GM18498 (cell line): ENCODE data around the gene LAMP1.
"Not testable (repeated sequence)": the region's sequence is repeated elsewhere in the genome, so short reads cannot be mapped to it uniquely, and the experiment has no call there.

Experiments
- ATAC-seq: cut with Tn5 transposase; IDR thresholded peaks from one replicate; pipeline ENCODE4 v1.9.1; 2021; ENCODE audit warnings: mild to moderate bottlenecking, moderate library complexity; ENCODE audit not compliant: unreplicated experiment

LAMP1 gene

GRCh38 chr13:113354831-113355610, 58.0 kb downstream of the LAMP1 start:
- ATAC-seq: no peak

- ATAC-seq: no peak
Observed at GRCh38 chr13:113355621-113356020, 58.6 kb downstream of the LAMP1 start.

- no peak for ATAC-seq
Observed at GRCh38 chr13:113356596-113356995, 59.6 kb downstream of the LAMP1 start.

DNA sequence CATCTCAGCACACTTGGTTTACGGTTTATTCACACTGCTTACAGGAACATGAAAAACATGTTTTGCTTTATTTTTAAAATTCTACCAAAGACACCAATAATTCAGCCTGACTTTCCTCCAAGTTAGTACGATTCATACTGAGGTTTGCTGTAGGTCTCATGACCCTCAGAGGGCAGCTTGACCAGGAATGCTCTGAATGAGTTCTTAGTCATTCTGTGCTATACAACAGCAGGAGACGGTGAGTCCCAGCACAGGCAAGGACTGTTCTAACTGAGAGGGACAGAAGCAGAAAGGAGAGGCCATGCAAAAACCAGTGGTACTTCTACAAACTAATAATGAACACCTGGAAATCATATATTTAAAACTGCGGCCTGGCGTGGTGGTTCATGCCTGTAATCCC, 60.5 kb downstream of the LAMP1 start:
- no peak for ATAC-seq

DNA sequence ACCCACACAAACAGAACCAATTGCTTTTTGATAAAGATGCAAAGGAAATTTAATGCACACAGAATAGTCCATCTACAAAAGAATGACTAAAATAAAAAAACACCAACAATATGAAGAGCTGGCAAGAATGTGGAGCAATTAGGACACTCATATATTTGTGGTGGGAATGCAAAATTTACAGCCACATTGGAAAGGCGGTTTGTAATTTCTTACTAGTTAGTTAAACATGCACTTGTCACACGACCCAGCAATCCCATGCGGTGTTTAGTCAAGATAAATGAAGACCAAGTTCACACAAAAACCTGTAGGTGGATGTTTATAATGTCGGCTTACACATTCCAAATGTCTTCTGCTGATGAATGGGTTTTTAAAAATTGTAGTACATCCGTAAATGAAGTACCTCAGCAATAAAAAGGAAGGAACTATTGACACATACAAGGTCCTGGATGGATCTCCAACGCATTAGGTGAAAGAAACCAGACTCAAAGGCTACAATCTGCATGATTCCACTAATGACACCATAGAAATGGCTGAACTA, 61.7 kb downstream of the LAMP1 start:
- ATAC-seq: no peak

DNA sequence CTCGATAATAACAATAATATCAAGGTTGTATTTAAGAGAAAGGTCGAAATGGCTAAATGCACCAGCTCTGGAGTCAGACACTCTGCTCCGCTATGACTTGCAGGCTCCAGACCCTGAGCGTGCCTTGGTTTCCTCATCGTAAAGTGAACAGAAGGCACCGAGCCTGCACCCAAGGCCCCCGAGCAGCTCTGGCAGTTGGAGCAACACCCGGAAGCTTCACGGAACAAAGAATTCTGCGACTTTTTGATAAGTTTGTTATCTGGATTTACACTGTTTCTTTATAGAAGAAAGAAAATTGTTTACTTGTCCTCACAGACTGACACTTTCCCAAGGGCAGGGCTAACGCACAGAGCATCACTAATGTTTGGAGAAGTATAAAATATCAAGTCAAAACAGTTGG, 62.5 kb downstream of the LAMP1 start:
- no peak for ATAC-seq

GRCh38 chr13:113360446-113360845, 63.4 kb downstream of the LAMP1 start:
- no peak for ATAC-seq

GRCh38 chr13:113361406-113361805, 64.4 kb downstream of the LAMP1 start:
- ATAC-seq: no peak

GRCh38 chr13:113364311-113364889, 67.4 kb downstream of the LAMP1 start:
- ATAC-seq: no peak

GRCh38 chr13:113364901-113365582, 68.0 kb downstream of the LAMP1 start:
- ATAC-seq: no peak

GRCh38 chr13:113365583-113365970, 68.5 kb downstream of the LAMP1 start:
- no peak for ATAC-seq

DNA sequence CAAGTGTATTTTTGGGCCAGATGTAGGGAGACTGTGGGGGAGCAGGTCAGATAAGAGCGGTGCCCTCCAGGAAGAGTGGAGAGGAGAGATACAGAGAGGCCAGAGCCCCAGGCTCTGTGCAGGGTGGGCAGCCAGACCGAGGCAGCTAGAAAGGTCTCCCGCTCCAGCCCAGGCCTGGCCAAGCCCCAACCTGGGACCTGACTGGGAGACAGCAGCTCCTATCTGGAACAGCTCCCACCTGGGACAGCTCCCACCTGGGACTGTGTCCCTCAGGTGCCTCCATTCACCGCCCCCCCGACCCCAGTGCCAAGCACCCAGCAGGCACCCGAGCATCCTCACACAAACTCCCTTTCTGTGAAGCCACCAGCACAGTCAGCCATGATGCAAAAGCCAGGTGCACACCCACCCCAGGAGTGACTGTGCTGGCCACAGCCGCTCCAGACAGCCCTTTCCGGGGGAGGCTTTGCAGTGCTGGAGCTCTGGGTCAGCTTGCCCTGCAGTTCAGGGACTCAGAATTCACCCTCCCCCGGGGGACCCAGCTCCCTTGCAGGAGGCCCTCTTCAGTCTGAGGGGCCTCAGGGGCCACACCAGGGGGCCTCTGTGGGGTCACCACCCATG, 69.0 kb downstream of the LAMP1 start:
- ATAC-seq: no peak

- ATAC-seq: no peak
Observed at GRCh38 chr13:113367020-113367560, 70.1 kb downstream of the LAMP1 start.

DNA sequence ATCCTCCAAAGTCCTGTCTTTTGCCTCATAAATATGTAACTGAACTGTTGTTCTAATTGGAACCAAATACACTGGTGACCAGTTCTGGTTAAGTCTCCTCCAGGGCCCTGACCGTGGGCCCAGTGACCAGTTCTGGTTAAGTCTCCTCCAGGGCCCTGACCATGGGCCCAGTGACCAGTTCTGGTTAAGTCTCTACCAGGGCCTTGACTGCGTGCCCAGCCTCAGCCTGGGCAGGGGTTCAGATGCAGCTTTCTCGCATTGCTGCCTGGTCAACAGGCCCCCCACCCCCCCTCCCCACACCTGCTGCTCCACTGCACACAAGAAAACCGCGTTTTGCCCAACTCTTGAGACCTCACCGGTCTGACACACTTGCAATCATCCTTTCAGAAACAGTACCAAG, 70.7 kb downstream of the LAMP1 start:
- no peak for ATAC-seq

GRCh38 chr13:113368353-113368752, 71.3 kb downstream of the LAMP1 start:
- ATAC-seq: not testable (repeated sequence)

DNA sequence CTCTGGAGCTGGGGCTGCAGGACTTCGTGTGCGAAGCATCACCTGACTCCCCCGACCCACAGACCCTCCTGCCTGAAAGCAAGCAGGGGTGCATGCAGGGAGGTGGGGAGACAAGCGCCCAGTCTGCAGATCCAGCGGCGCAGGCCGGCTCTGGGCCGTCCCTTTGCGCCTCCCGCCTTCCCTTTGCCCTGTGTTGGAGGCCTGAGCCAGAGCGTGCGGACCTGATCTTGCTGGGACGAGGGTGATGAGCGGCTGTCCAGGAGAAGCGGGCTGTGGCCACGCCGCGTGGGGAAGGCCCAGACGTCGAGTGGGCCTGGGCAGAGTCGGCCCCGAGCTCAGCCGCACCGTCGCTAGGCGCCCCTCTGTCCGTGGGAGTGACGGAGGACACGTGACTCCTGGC, 72.2 kb downstream of the LAMP1 start:
- ATAC-seq: no peak

GRCh38 chr13:113369881-113370280, 72.8 kb downstream of the LAMP1 start:
- no peak for ATAC-seq

DNA sequence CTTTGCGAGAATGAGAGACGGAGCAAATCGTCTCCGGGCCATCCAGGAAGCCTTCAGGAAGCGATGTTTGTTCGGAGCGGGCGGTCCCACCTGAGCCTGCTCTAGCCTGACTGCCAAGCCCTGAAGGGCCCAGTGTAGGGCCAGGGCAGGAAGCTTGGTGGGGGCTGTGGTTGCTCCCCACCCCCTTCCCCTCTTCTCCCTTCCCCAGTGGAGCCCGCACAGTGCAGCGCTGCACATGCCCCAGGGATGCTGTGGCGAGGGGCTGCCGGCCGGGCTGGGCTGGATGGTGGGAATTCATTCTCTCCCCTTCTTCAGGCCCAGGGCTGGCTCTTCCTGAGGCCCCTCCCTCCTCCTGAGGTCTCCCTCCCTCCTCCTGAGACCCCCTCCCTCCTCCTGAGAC, 74.0 kb downstream of the LAMP1 start:
- ATAC-seq: no peak

DNA sequence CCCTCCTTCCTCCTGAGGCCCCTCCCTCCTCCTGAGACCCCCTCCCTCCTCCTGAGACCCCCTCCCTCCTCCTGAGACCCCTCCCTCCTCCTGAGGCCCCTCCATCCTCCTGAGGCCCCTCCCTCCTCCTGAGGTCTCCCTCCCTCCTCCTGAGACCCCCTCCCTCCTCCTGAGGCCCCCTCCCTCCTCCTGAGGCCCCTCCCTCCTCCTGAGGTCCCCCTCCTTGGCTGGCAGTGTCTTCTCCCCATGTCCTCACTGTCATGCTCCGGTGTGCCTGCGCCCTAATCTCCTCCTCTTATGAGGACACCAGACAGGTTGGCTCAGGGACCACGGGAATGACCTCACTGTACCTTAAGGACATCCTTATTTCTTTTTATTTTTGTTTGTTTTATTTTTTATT, 74.7 kb downstream of the LAMP1 start:
- ATAC-seq: not testable (repeated sequence)
